Endothelial cell of umbilical vein (primary cell): ENCODE data around the gene KIFC3. TPM values are rescaled to one million over a fixed set of nuclear protein-coding genes. Genes with fewer than 3 reads are reported as not detected.

Source experiments
- BruUV-seq: library from RNA; stranded (reverse); fragments of 400-500 nt; replicated peaks from 2 replicates; lab custom pipeline; 2021; lab: Mats Ljungman, UMichigan
- CTCF ChIA-PET: fragments of 300-600, 350-600 bp; sonication (Branson Sonifier 250); formaldehyde crosslinking; loops from one replicate; lab custom pipeline; 2021; ENCODE audit warnings: antibody characterized with exemption, inconsistent platforms; lab: Charles Lee
- POLR2A ChIA-PET: fragments of 300-600, 350-600 bp; sonication (Branson Sonifier 250); formaldehyde crosslinking; loops from one replicate; lab custom pipeline; 2021; ENCODE audit warnings: antibody characterized with exemption, inconsistent platforms; lab: Charles Lee
- DNase-seq: peaks from one replicate; pipeline ENCODE4 v3.0.0-alpha.2; 2011; ENCODE audit warnings: low read depth, low spot score
- FAIRE-seq: peaks from 2 replicates; lab custom pipeline; 2011; peaks lifted over from hg19 to GRCh38; lab: Jason Lieb, UNC
- H2AFZ ChIP-seq: 2 replicates; pipeline ENCODE4 v1.6.0; 2012; ENCODE audit warnings: low read depth, low read length, control low read depth, inconsistent platforms
- H3K27ac ChIP-seq: 2 replicates; pipeline ENCODE4 v1.5.1; 2011; ENCODE audit warnings: low read depth, mild to moderate bottlenecking, control low read depth, low read length, moderate library complexity; ENCODE audit not compliant: insufficient read depth
- H3K27me3 ChIP-seq, 2 experiments: 2 replicates each; pipeline versions ENCODE4 v1.6.0 to v1.6.1; 2011; ENCODE audit warnings: low read length in 2 of 2, mixed read lengths in 1 of 2; ENCODE audit not compliant: control insufficient read depth in 2 of 2, insufficient read depth in 2 of 2
- H3K36me3 ChIP-seq, 2 experiments: 2 replicates in 1 of 2; 3 replicates in 1 of 2; pipeline ENCODE4 v1.5.1; 2011; ENCODE audit warnings: low read length in 2 of 2, mild to moderate bottlenecking in 1 of 2, moderate library complexity in 1 of 2; ENCODE audit not compliant: control insufficient read depth in 2 of 2, insufficient read depth in 2 of 2; ENCODE audit errors: extremely low read depth in 1 of 2
- H3K4me1 ChIP-seq: 3 replicates; pipeline ENCODE4 v1.5.1; 2011; ENCODE audit warnings: mild to moderate bottlenecking, low read length; ENCODE audit not compliant: control insufficient read depth, insufficient read depth; ENCODE audit errors: extremely low read depth
- H3K4me2 ChIP-seq: 2 replicates; pipeline ENCODE4 v1.6.1; 2011; ENCODE audit warnings: low read length, control low read depth, mixed read lengths; ENCODE audit not compliant: insufficient read depth
- H3K4me3 ChIP-seq, 3 experiments: fragments of 200-600 bp in 1 of 3; sonication (generic), shearing (Covaris generic) in 1 of 3; replicated peaks in 1 of 3; 2 replicates each; pipeline ENCODE4 v1.5.1; 2011 to 2016; ENCODE audit warnings: control low read depth in 3 of 3, low read length in 3 of 3, mild to moderate bottlenecking in 2 of 3, inconsistent platforms in 1 of 3, low read depth in 1 of 3, moderate library complexity in 1 of 3; ENCODE audit not compliant: insufficient read depth in 1 of 3
- H3K79me2 ChIP-seq: 2 replicates; pipeline ENCODE4 v1.6.0; 2012; ENCODE audit warnings: low read length, inconsistent platforms; ENCODE audit not compliant: control insufficient read depth, insufficient read depth
- H3K9ac ChIP-seq: replicated peaks from 2 replicates; pipeline ENCODE3; 2011; ENCODE audit warnings: low read length, control low read depth; ENCODE audit not compliant: insufficient read depth; ENCODE audit errors: extremely low read depth
- H3K9me1 ChIP-seq: replicated peaks from 3 replicates; pipeline ENCODE4 v1.6.0; 2011; ENCODE audit warnings: mild to moderate bottlenecking, low read length; ENCODE audit not compliant: control insufficient read depth, insufficient read depth; ENCODE audit errors: extremely low read depth
- H3K9me3 ChIP-seq: replicated peaks from 2 replicates; pipeline ENCODE4 v1.5.1; 2012; ENCODE audit warnings: low read length, inconsistent platforms; ENCODE audit not compliant: control insufficient read depth, insufficient read depth
- H4K20me1 ChIP-seq: replicated peaks from 2 replicates; pipeline ENCODE3; 2011; ENCODE audit warnings: mild to moderate bottlenecking, low read length; ENCODE audit not compliant: control insufficient read depth, insufficient read depth; ENCODE audit errors: extremely low read depth
- CTCF ChIP-seq, 2 donors: IDR thresholded peaks; 1 replicate in 1 of 2; 2 replicates in 1 of 2; pipeline ENCODE4 v1.5.1; 2011; ENCODE audit warnings: low read length in 2 of 2, mild to moderate bottlenecking in 2 of 2, moderate library complexity in 2 of 2, control low read depth in 1 of 2, inconsistent platforms in 1 of 2, low read depth in 1 of 2; ENCODE audit not compliant: insufficient read depth in 1 of 2; ENCODE audit errors: extremely low read depth in 1 of 2
- EZH2 ChIP-seq: IDR thresholded peaks from 2 replicates; pipeline ENCODE4 v1.6.1; 2012; ENCODE audit warnings: borderline replicate concordance, low read depth, mild to moderate bottlenecking, moderate library complexity, low read length, inconsistent platforms; ENCODE audit not compliant: severe bottlenecking
- FOS ChIP-seq: IDR thresholded peaks from 2 replicates; pipeline ENCODE4 v1.6.1; 2011; ENCODE audit warnings: mild to moderate bottlenecking, low read length, moderate library complexity, borderline replicate concordance; ENCODE audit not compliant: insufficient read depth
- GATA2 ChIP-seq: IDR thresholded peaks from 2 replicates; pipeline ENCODE4 v1.7.0; 2011; ENCODE audit warnings: low read depth, mild to moderate bottlenecking, moderate library complexity, mixed read lengths, low read length; ENCODE audit not compliant: insufficient read length, insufficient read depth
- JUN ChIP-seq: IDR thresholded peaks from 2 replicates; pipeline ENCODE4 v1.6.1; 2011; ENCODE audit warnings: borderline replicate concordance, low read depth; ENCODE audit not compliant: insufficient read length, insufficient read depth
- MYC ChIP-seq: IDR thresholded peaks from one replicate; pipeline ENCODE4 v1.6.1; 2011; ENCODE audit warnings: mild to moderate bottlenecking, low read depth, low read length
- POLR2A ChIP-seq: IDR thresholded peaks from 2 replicates; pipeline ENCODE4 v1.6.1; 2012; ENCODE audit warnings: low read depth, mild to moderate bottlenecking, control low read depth, low read length
- POLR2AphosphoS5 ChIP-seq: IDR thresholded peaks from 2 replicates; pipeline ENCODE4 v1.6.1; 2012; ENCODE audit warnings: low read depth, mild to moderate bottlenecking, control low read depth, low read length, moderate library complexity; ENCODE audit not compliant: insufficient read depth
- dilution Hi-C: fragments of 300-500 bp; cut with MboI; formaldehyde crosslinking; loops from one replicate; pipeline ENCODE4 v1.15.0; 2019; ENCODE audit warnings: low sequenced_read_pairs; ENCODE audit not compliant: extremely low pct_ligation_motif_present
- intact Hi-C: fragments of 100-400 bp; cut with micrococcal nuclease; formaldehyde crosslinking; loops from one replicate; pipeline ENCODE4 v1.10.0; 2022
- polyA plus RNA-seq, 4 experiments: library from polyadenylated mRNA; depleted of rRNA in 3 of 4; stranded (reverse) in 3 of 4; unstranded in 1 of 4; fragments of >200 nt; gene quantifications; 2 replicates each; pipeline versions ENCODE4 v1.2.1 to v1.2.3, GENCODE V29; 2011 to 2012; ENCODE audit warnings: missing spikeins in 1 of 4
- total RNA-seq: library from RNA; stranded (reverse); gene quantifications from 2 replicates; pipeline ENCODE4 v1.2.3, GENCODE V29; 2021
- TF ChIP-seq, protein P1 (sequence below): IDR thresholded peaks from 2 replicates; pipeline ENCODE4 v1.6.1; 2011; ENCODE audit not compliant: insufficient read depth, insufficient read length

KIFC3 gene
- total and polyA plus RNA-seq, 2 donors (not counting 3 experiments of a cell fraction or from before 2014, with no cell fraction given): 36.3 to 62.2 TPM

DNA sequence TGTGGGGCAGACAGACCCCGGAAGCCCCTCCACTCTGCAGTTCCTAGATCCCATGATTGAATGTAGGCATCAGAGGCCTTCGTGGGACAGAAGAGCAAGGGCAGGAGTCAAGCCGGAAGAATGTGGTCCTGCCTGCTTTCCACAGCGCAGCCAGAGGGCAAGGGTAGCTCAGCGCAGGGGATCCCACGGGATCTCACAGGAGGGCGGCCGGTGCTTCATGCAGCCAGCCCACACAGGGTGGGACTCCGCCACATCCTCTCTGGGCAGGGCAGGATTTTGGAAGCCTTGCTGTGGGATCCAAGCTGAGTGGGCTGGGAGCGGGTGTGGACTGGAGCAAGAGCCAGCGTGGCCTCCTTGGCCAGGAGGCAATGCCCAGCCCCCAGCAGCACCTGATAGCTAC, 53.7 kb downstream of the KIFC3 start:
- Histone ChIP-seq H3K36me3 (peaks cover 0 to 7% of the 10 kb centered on the region in 2 experiments), H3K27ac (no peak overlapping the region), H2AFZ (no peak overlapping the region), H3K4me3 (no peak overlapping the region), H3K9ac (no peak overlapping the region), H3K4me1 (no peaks in the 10 kb centered on the region), H3K9me3 (no peaks in the 10 kb centered on the region), H3K79me2 (no peaks in the 10 kb centered on the region), H3K4me2 (no peak overlapping the region), H3K9me1 (no peaks in the 10 kb centered on the region), H4K20me1 (no peaks in the 10 kb centered on the region), H3K27me3 (no peaks in the 10 kb centered on the region)
- CTCF ChIA-PET: interaction anchor here (0.7 to 1.7 kb wide), 3 partner anchors 9 to 26 kb away, joined by 3 to 7 read pairs (median 3); no protein-coding TSS in a partner anchor
- dilution Hi-C loops: no loop called here
- DNase-seq (no peak), FAIRE-seq (no peak)
- BruUV-seq: no TSS peak
- TF ChIP-seq MYC: no peak
- TF ChIP-seq GATA2: no peak
- no peak for TF ChIP-seq EZH2
- no peak for TF ChIP-seq FOS
- no peak for TF ChIP-seq POLR2AphosphoS5
- TF ChIP-seq, protein P1, sequence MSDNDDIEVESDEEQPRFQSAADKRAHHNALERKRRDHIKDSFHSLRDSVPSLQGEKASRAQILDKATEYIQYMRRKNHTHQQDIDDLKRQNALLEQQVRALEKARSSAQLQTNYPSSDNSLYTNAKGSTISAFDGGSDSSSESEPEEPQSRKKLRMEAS: no peak
- TF ChIP-seq JUN: no peak
- no peak for TF ChIP-seq CTCF (IDR thresholded peaks at IDR 0.05; ENCODE audit: extremely low read depth in 1 of 2, insufficient read depth in 1 of 2, low read depth in 1 of 2, low read length in 2 of 2)
- TF ChIP-seq POLR2A: no peak
- intact Hi-C loops: no loop called here
- POLR2A ChIA-PET: no interaction called here
